Activated T-helper 17 cell treated with anti-CD3 and anti-CD28 coated beads, Interleukin-2, amount 50 U/mL, for 72 hours (primary cell): Measurements from ENCODE around the gene CEACAM21. TPM values are rescaled to one million over a fixed set of nuclear protein-coding genes. Genes with fewer than 3 reads are reported as not detected.

ENCODE experiments used
- ATAC-seq: fragments of 150-1000 bp; cut with Tn5 transposase; replicated peaks from 2 replicates; pipeline ENCODE4 v1.10.0; 2021; ENCODE audit warnings: mild to moderate bottlenecking, moderate library complexity
- H3K27ac Mint-ChIP-seq: one replicate; pipeline ENCODE4 v1.8.0; 2022; ENCODE audit warnings: mixed read lengths
- H3K27me3 Mint-ChIP-seq: one replicate; pipeline ENCODE4 v1.8.0; 2022; ENCODE audit warnings: mixed read lengths
- H3K36me3 Mint-ChIP-seq: one replicate; pipeline ENCODE4 v1.8.0; 2022; ENCODE audit warnings: low read depth, mild to moderate bottlenecking, mixed read lengths
- H3K4me1 Mint-ChIP-seq: one replicate; pipeline ENCODE4 v1.8.0; 2022; ENCODE audit warnings: mixed read lengths
- H3K4me3 Mint-ChIP-seq: one replicate; pipeline ENCODE4 v1.8.0; 2022; ENCODE audit warnings: mild to moderate bottlenecking, mixed read lengths
- H3K9me3 Mint-ChIP-seq: one replicate; pipeline ENCODE4 v1.8.0; 2022; ENCODE audit warnings: mixed read lengths
- total RNA-seq, 2 donors: library from RNA; stranded (reverse); gene quantifications; one replicate each; pipeline ENCODE4 v1.2.3, GENCODE V29; 2022

The CEACAM21 gene
- total RNA-seq, 2 donors from 2014 or later: 27.1 to 30.7 TPM

GRCh38 chr19:41626278-41626677 is 50.3 kb downstream of the CEACAM21 start:
- no peak overlapping the region for H3K27ac Mint-ChIP-seq
- ATAC-seq: no peak
- peaks cover 20% of the 10 kb centered on the region for H3K27me3 Mint-ChIP-seq
- no peak overlapping the region for H3K4me3 Mint-ChIP-seq
- H3K9me3 Mint-ChIP-seq: peaks cover 5% of the 10 kb centered on the region
- H3K4me1 Mint-ChIP-seq: no peaks in the 10 kb centered on the region
- no peaks in the 10 kb centered on the region for H3K36me3 Mint-ChIP-seq

GRCh38 chr19:41626877-41627276 is 50.9 kb downstream of the CEACAM21 start, which contains the start of gene CEACAM4:
CEACAM4 (minus strand) TSS chr19:41627074; CDS start chr19:41626963, 111 bp downstream.
- no peaks in the 10 kb centered on the region for H3K36me3 Mint-ChIP-seq
- no peak within 1 kb of the TSS for H3K4me3 Mint-ChIP-seq
- no peak within 1 kb of the TSS for H3K27ac Mint-ChIP-seq
- peaks cover 23% of the 10 kb centered on the region for H3K27me3 Mint-ChIP-seq
- H3K4me1 Mint-ChIP-seq: no peaks in the 10 kb centered on the region
- H3K9me3 Mint-ChIP-seq: peaks cover 5% of the 10 kb centered on the region
- no peak for ATAC-seq

GRCh38 chr19:41627966-41628675 is 52.2 kb downstream of the CEACAM21 start:
- H3K36me3 Mint-ChIP-seq: no peaks in the 10 kb centered on the region
- no peak overlapping the region for H3K4me3 Mint-ChIP-seq
- H3K4me1 Mint-ChIP-seq: no peaks in the 10 kb centered on the region
- ATAC-seq: no peak
- H3K27me3 Mint-ChIP-seq: peaks cover 26% of the 10 kb centered on the region
- peaks cover 5% of the 10 kb centered on the region for H3K9me3 Mint-ChIP-seq
- H3K27ac Mint-ChIP-seq: no peak overlapping the region

Other genes starting within 250 kb of the CEACAM21 start
- 100 to 1,000 TPM; 107 to 158 TPM for gene TGFB1, start 222.2 kb upstream of the CEACAM21 start, total RNA-seq
- 1 to 10 TPM; 6.7 to 9.5 TPM for gene B9D2, start 212.0 kb upstream of the CEACAM21 start, total RNA-seq
- 10 to 100 TPM in 1 of 2 donors, 1 to 10 TPM in 1; 3.5 to 15.1 TPM for gene TMEM91, start 199.6 kb upstream of the CEACAM21 start, total RNA-seq
- 10 to 100 TPM; 33.0 to 58.7 TPM for gene EXOSC5, start 178.8 kb upstream of the CEACAM21 start, total RNA-seq
- gene BCKDHA, start 178.3 kb upstream of the CEACAM21 start, total RNA-seq: 10 to 100 TPM; 19.4 to 48.1 TPM
- under 1 TPM; 0.45 to 0.71 TPM for gene B3GNT8, start 148.8 kb upstream of the CEACAM21 start, total RNA-seq
- gene DMAC2, start 136.3 kb upstream of the CEACAM21 start, total RNA-seq: 10 to 100 TPM; 34.0 to 66.2 TPM
- gene ERICH4, start 133.0 kb upstream of the CEACAM21 start, total RNA-seq: not detected
- not detected for gene CEACAM4, start 50.9 kb downstream of the CEACAM21 start, total RNA-seq
- not detected for gene CEACAM7, start 112.1 kb downstream of the CEACAM21 start, total RNA-seq
- not detected for gene CEACAM5, start 132.5 kb downstream of the CEACAM21 start, total RNA-seq
- not detected for gene CEACAM6, start 179.4 kb downstream of the CEACAM21 start, total RNA-seq
- gene CEACAM3, start 220.4 kb downstream of the CEACAM21 start, total RNA-seq: not detected